ENCODE data around the gene TTC3.
"Not testable (repeated sequence)": the region's sequence is repeated elsewhere in the genome, so short reads cannot be mapped to it uniquely, and the experiment has no call there.

Gene TTC3

GRCh38 chr21:37072988-37073416 lies at the start of gene TTC3, which contains the start of gene PIGP:
TTC3 (plus strand) TSS chr21:37073254; CDS start chr21:37087258, 14,004 bp downstream.
PIGP (minus strand) TSS chr21:37073071; CDS start chr21:37072515, 556 bp downstream.
- DNase-seq, result peak; percentile 92

DNA sequence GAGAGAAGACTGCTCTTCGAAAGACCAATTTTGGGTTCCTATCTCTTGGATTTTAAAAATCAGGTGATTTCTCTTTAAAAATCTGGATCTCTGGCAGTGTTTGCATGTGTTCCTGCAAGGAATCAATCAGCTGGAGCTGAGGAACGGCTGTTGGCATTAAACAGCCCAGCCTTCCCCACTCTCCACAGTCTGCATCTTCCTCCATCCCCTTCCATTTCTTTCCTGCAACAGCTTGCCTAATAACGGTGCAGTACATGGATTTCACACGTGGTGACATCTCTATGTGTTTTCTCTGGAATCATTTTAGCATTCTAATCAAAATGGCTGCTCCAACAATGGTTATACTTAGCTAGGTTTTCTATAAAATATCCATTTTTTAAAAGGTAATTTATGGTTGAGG lies 46.6 kb upstream of the TTC3 start:
- DNase-seq, result no peak

GRCh38 chr21:37028570-37028969 lies 44.5 kb upstream of the TTC3 start:
- DNase-seq, result no peak

GRCh38 chr21:37030864-37031263 lies 42.2 kb upstream of the TTC3 start:
- DNase-seq, result no peak

DNA sequence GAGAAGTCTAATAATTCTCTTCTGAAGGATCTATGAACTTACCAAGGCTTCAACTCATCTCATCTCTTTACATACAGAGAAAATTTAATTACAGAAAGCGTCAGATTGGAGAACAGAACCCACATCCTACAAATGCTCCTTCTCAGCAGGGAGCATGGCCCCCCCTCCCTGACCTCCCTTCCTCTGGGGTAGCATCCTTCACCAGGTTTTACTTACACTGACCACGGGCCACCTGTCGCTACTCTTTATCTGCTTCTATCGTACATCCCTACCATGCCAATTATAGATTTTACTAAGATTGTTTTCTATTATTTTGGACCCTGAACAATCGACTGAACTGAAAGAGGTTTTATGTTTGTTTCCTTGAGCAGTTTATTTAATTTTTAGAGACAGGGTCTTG lies 40.8 kb upstream of the TTC3 start:
- no peak for DNase-seq

DNA sequence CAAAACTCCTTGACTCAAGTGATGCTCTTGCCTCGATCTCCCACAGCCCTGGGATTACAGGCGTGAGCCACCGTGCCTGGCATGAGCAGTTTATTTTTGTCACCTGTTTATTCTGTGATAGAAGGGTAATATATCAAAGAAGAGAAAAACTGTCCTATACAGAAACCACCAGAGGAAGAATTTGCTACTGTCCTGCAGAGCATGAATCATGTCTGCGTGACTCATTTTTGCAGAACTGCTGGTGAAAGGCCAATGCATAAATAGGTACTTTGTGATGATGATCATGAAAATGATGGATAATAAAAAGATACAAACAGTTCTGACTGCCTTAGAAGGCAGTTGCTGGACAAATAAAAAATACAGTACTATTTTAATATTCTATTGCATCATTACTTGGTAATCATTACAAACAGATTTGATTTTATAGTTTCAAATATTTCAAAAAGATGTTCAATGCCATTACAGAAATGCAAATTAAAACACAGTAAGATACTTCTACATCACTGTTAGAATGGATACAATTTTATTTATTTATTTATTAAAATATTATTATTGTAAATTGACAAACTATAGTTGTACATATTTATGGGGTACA lies 40.1 kb upstream of the TTC3 start:
- no peak for DNase-seq

GRCh38 chr21:37034394-37034793 lies 38.7 kb upstream of the TTC3 start:
- DNase-seq, result not testable (repeated sequence)

GRCh38 chr21:37036177-37036576 lies 36.9 kb upstream of the TTC3 start:
- no peak for DNase-seq

DNA sequence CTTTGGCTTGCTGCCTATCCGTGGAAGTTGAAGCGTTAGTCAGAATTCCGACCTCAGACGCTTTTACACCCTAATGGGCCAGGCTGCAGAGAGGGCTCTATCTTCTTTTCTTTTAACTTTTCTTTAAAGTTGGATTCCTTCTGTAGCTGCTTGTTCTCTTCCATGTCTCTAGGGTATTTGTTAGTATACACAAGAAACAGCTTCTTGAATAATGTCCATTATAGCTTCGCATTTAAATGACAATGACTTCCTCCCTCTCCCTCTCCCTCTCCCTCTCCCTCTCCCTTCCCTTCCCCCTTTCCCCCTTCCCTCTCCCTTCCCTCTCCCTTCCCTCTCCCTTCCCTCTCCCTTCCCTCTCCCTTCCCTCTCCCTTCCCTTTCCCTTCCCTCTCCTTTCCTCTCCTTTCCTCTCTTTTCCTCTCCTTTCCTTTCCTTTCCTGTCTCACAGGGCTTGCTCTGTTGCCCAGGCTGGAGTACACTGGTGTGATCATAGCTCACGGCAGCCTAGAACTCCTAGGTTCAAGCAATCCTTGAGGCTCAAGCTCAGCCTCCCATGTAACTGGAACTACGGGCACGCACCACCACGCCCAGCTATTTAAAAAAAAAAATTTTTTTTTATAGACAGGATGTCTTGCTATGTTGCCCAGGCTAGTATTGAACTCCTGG lies 33.5 kb upstream of the TTC3 start:
- no peak for DNase-seq

DNA sequence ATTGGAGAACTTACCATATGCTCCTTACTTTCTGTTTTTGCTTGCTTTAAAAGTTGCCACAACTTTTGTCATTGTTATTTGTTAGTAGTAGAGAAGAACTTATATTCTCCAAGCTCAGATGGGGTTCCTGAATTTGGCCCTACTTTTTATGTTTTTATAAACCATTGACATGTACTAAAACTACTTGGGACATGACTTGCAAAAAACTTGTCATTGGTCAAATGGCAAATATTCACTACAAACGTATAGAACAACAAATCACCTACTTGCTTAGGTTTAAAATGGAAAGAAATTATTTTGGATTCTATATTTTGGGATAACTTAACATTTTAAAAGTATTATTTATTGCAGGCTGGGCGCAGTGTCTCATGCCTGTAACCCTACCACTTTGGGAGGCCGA lies 32.8 kb upstream of the TTC3 start:
- DNase-seq, result no peak

GRCh38 chr21:37041706-37042271 lies 31.3 kb upstream of the TTC3 start:
- no peak for DNase-seq

- DNase-seq, result no peak
Measured at GRCh38 chr21:37043818-37044217, 29.2 kb upstream of the TTC3 start.

- no peak for DNase-seq
Measured at GRCh38 chr21:37044643-37045042, 28.4 kb upstream of the TTC3 start.

- peak; percentile 66 for DNase-seq
Measured at GRCh38 chr21:37045149-37045548, 27.9 kb upstream of the TTC3 start.

GRCh38 chr21:37045556-37045955 lies 27.5 kb upstream of the TTC3 start:
- DNase-seq, result no peak

DNA sequence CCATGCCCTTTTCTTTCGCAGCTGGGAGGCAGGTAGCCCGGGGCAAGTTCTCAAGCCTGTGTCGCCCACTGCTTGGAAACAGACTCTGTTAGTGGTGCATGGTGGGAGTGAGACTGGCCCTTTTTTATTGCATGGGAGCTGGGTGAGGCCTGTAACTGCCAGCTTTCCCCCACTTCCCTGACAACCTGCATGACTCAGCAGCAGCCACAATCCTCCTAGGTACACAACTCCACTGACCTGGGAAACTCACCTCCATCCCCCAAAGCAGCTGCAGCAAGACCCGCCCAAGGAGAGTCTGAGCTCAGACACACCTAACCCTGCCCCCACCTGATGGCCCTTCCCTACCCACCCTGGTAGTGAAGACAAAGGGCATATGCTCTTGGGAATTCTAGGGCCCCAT lies 26.0 kb upstream of the TTC3 start:
- no peak for DNase-seq

- not testable (repeated sequence) for DNase-seq
Measured at GRCh38 chr21:37049741-37050140, 23.3 kb upstream of the TTC3 start.

- no peak for DNase-seq
Measured at GRCh38 chr21:37055271-37055855, 17.7 kb upstream of the TTC3 start.

DNA sequence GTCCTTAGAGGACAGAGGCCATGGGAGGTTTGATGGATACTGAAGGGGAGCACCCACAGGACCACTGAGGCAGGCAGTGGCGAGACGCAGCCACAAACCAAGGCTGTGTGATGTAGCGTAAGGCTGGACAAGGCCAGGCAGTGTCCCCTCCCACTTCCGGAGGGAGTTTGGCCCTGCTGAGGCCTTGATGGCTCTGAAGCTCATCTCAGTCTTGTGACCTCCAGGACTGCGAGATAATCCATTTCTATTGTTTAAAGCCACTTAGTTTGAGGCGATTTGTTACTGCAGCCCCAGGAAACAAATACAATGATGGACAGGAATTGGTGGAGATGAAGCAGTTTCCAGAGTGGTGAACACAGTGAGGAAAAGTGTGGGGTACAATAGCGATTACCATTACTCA lies 15.4 kb upstream of the TTC3 start:
- DNase-seq, result no peak

- DNase-seq, result no peak
Measured at GRCh38 chr21:37058261-37058660, 14.8 kb upstream of the TTC3 start.

- no peak for DNase-seq
Measured at GRCh38 chr21:37059181-37059580, 13.9 kb upstream of the TTC3 start.

- no peak for DNase-seq
Measured at GRCh38 chr21:37060296-37060695, 12.8 kb upstream of the TTC3 start.

GRCh38 chr21:37061926-37062592 lies 11.0 kb upstream of the TTC3 start:
- DNase-seq, result no peak

DNA sequence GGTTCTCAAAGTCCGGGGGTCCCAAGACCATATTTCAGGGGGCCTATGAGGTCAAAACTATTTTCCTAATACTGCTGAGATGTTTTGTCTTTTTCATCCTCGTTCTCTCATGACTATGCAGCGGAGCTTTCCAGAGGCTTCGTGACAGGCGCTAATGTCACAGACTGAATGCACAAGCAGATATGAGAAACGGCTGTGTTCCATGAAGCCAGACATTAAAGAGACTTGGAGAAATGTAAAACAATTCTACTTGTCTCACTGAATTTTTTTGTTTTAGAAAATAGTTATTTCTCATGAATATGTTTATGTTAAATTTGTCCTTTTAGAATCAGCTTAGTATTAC lies 10.5 kb upstream of the TTC3 start:
- DNase-seq, result no peak
